LNCAP (cell line): Measurements from ENCODE around the gene ATP11C.

Experiments used
- TF ChIP-seq, protein P1 (sequence below): fragments of 450-650 bp; IDR thresholded peaks from 2 replicates; pipeline ENCODE4 v1.5.1; 2017; ENCODE audit warnings: mild to moderate bottlenecking

Gene ATP11C

DNA sequence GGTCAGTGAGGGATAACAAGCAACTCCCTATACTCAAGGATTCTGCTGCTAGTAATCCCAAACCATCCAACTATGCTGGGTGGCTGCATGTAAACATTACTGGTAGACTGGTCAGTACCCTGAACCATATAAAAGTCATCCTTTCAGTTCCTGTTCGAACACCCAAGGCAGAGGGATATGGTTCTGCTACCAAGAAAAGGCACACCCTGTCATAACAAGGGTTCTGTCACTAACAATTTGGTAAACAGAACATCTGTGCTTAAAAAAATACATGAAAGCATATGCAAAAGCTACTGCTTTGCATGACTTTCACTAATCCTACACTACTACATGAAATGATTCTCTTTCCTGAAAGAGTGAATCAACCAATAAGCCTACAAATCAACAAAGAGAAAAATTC, 148.0 kb downstream of the ATP11C start:
- TF ChIP-seq, protein P1, sequence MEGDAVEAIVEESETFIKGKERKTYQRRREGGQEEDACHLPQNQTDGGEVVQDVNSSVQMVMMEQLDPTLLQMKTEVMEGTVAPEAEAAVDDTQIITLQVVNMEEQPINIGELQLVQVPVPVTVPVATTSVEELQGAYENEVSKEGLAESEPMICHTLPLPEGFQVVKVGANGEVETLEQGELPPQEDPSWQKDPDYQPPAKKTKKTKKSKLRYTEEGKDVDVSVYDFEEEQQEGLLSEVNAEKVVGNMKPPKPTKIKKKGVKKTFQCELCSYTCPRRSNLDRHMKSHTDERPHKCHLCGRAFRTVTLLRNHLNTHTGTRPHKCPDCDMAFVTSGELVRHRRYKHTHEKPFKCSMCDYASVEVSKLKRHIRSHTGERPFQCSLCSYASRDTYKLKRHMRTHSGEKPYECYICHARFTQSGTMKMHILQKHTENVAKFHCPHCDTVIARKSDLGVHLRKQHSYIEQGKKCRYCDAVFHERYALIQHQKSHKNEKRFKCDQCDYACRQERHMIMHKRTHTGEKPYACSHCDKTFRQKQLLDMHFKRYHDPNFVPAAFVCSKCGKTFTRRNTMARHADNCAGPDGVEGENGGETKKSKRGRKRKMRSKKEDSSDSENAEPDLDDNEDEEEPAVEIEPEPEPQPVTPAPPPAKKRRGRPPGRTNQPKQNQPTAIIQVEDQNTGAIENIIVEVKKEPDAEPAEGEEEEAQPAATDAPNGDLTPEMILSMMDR = no peak

DNA sequence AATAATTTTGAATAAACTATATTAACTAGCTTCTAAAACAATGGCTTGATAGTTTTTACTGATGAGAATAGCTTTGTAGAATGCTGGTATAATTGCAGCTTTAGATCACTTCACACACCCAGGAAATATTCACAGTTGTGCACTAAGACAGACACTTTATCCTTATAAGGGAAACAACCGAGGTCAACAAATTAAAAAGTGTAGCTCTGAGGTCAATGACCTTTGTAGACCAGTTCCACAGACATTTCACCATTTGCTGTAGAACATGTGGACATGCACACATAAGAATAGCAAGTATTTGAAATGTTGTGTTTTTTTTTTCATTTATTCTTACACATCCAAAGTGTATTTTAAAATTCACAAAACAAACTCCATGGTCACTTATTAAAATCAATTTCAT, 148.9 kb downstream of the ATP11C start:
- TF ChIP-seq, protein P1 = no peak

DNA sequence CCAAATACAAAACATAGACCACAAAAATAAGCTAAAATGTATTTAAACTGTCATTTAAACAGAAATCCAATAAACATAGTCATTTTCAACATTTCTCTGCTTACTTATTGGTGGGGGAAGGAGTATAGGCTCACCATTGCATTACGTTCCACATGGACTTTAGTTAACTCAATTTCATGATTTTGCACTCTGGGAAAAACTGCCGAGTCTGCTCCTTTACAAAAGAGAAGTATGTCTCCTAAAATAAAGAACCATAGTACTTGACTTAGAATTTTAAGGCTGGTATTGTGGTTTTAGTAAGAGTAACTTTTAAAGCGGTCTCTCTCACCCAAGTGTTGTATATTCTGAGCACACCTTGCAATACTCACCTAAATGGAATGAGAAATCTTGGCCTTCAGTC, 149.8 kb downstream of the ATP11C start:
- TF ChIP-seq, protein P1 = no peak

DNA sequence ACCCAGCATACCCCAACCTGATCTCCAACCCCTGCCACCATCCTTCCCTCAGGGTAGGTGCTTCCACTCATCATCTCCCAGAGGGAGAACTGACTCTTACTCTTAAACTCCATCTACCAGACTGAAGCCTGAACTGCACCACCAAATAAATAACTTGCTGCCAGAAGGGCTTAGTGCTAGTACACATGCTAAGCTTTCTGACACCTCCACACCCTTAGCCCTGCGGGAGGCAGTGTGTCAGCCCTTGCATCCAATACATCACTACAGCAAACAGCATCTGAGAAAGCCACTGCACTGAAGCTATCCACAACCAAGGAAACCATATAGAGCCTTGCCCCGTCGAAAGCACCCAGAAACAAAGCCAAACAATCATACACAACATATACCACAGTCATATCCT, 156.3 kb downstream of the ATP11C start:
- TF ChIP-seq, protein P1 = no peak

DNA sequence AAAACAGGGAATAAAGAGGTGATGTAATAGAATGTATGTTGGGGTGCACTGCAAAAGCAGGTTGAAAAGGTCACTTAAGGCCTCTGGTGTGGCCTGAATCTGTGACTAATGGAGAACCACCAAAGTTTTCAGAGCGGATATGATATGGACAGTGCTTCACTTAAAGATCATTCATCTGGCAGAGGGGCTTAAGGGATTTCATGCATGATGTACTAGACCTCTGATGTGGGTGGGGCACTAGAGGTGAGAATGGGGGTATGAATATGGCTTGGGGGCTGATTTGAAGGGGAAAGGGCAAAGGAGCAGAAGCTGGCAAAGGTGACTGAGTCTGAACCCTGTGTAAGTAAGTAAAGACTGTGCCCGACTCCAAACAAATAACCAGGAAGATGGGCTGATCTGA, 162.5 kb downstream of the ATP11C start:
- TF ChIP-seq, protein P1 = no peak

DNA sequence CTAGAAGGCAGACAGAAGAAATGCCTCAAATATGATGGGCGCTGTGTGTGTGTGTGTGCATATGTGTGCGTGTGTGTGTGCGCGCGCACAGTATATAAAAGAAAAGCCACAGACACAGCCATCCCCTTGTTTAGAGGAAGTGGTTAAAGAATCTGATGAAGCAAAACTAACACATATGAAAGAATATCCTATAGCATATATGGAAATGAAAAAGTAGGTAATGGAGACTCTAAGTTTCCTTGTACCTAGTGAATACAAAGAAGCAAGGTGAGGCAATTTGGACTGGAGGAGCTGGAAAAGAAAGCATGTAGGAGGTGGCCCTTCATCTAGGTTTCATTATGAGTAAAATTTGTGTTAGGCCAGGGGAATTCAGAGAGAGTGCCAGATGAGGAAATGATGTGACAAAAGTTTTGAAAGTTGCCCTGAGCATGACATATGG, 166.3 kb downstream of the ATP11C start:
- TF ChIP-seq, protein P1 = no peak

DNA sequence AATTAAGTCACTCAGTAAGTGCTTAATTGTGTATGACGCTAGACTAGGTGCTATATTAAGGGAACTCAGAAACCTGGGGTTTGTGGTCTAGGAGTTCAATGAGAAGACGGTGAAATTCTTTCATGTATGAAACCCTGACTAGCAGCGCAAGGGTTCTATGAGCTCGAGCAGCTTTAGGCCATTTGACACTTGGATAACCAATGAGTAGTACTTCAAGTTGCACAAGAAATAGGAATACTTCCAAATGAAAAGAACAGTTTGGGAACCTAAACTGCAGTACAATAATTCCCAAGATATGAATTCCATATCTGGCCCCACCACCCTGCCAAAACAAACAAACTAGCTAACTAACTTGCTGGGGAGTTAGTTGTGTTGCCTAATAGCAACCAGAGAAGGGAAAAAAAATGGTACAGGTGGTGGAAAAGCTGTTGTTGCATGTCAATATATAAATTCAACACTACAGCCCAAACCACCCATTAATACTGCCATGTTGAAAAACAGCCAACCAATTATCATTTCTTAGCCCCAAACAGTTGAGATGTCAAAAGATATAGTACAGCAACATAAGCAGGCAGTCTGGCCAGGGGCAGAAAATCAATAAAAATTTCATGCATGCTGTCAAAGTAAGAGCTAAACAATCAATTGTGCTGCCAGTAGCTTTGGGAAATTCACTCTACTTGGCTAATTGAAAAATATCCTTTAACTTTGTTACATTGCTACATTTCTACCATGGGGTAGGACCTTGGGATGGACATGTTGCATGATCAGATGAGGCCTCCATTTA, 170.3 kb downstream of the ATP11C start:
- TF ChIP-seq, protein P1 = no peak
